DLD1 (cell line): Measurements from ENCODE around the gene CCNY.

Experiments
- in situ Hi-C: cut with HindIII; loops from 2 replicates; pipeline ENCODE4 v1.10.0; 2017; ENCODE audit warnings: low sequenced_read_pairs

CCNY gene

DNA sequence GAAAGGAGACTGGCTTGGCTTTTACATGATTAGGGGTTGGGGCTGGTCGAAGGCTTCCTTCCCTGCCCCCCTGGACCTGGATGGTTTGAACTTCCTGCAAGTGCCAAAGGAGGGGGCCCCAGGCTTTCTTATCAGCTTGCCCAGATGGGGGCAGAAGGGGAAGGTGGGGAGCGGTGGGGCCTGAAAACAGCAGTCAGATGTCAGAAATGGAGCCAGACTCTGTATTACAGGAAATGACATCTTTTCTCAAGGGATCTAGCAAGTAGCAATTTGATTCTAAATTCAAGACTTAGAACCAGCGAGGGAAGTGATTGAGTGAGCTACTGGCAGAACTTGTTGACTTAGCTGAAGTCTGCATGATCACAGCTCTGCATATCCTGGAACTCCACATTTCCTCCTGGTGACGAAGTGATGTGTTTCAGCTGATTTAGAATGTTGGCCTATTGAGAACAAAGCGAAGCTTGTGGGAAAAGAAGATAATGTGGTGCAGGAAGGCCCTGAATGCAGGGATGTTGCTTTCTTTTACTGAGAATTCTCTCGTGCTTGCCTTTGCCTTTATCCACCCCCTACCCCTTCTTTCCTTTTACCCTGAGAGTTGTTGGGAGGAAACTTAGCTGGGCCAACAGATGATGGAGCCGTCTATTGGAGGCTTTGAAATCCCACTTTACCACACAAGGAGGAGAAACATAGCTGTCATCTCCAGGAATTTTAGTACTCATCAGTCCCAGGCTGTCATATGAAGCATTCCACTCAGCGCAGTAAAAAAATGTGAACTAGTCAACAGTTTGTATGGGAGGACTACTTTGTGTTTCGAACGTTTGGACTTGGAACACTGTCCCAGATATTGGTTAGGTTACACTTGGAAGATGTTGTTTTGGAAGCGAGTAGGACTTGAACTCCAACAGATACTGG, 43.2 kb downstream of the CCNY start:
- in situ Hi-C loops: no loop called here

DNA sequence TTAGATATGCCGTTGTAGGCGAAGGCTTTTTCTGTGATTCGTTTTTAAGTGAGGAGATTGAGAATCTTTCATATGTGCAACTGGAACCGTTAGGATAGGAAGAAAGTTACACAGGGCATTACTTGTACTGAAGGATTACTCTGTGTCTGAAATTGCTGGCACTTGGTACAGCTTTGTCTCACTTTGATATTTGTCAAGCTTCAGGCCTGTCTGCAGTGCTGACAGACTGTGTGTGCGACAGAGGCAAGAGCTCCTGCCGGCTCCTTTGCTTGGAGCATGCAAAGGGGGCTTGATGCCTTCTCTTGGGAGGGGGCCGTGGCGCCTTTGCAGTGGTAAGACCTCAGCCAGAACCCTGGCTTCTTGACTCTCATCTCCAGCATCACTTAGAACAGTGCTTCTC, 45.8 kb downstream of the CCNY start:
- in situ Hi-C loops: no loop called here

DNA sequence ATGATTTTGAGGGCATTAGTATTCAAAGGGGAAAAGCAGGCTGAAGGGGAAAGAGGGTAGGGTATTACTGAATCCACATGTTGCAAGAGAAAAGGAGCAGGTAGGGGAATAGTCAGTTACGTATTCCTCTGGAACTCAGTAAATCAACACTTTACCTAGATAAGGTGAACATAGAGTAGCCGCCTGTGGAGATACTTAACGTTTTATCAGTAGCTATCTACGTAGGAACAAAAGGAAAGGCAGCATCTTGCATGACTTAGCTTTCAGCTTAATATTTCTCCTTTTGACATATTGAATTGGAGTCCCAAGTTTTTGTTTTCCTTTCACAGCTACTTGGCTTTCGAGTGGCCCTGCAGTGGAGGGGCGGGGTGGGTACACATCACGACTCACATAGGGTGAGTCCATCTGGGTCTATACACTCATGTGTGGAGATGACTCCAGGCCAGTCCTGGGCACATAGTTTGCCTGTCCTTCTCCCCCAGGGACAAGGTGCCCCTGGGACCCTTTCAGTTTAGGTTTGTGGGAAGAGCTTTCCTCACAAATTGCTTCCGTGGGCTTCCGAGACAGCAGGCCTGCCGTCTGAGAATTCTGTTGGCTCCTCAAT, 48.1 kb downstream of the CCNY start:
- in situ Hi-C loops: no loop called here

DNA sequence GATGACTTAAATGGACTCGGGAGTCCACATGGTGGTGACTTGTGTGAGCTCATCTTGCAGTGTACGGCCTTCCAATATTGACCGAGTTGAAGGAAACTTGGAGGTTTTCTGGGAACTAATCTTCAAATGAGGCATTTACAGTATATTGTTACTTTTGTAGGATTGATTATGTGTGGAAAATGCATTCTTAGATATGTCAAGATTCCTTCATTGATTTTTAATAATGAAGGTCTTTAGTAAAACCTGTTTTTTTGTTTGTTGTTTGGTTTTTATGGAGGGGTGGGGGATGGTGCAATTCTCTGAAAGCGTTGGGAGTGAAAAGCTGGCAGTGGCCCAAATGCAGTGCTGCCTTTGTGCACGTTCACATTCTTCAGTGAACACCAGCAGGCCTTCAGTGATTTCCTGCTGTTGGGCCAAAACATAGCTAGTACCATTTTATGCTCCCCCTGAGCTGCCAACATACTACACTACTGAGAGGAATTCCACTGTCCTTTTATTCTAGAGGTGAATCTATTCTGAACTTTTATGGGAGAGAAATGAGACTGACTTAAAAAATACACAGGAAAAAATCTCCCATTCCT, 50.4 kb downstream of the CCNY start:
- in situ Hi-C loops: no loop called here

GRCh38 chr10:35387768-35388167, 51.5 kb downstream of the CCNY start:
- in situ Hi-C loops: no loop called here

- in situ Hi-C loops: no loop called here
Measured at GRCh38 chr10:35388197-35388596, 51.9 kb downstream of the CCNY start.

GRCh38 chr10:35388682-35389081, 52.4 kb downstream of the CCNY start:
- in situ Hi-C loops: no loop called here

- in situ Hi-C loops: no loop called here
Measured at GRCh38 chr10:35390161-35390840, 54.0 kb downstream of the CCNY start.

DNA sequence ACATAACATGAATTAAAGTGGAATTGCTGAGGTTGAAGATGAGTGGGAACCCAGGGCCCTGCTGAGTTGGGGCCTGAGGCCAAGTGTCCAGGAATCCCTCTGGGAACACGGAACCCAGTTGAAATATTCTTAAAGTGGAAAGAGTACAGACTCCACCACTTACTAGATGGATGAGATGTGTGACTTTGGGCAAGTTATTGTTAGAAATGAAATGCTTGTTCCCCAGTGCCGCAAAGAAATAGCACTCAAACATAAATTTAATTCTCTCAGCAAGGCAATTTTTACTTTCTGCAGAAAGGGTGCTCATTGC, 54.5 kb downstream of the CCNY start:
- in situ Hi-C loops: no loop called here

DNA sequence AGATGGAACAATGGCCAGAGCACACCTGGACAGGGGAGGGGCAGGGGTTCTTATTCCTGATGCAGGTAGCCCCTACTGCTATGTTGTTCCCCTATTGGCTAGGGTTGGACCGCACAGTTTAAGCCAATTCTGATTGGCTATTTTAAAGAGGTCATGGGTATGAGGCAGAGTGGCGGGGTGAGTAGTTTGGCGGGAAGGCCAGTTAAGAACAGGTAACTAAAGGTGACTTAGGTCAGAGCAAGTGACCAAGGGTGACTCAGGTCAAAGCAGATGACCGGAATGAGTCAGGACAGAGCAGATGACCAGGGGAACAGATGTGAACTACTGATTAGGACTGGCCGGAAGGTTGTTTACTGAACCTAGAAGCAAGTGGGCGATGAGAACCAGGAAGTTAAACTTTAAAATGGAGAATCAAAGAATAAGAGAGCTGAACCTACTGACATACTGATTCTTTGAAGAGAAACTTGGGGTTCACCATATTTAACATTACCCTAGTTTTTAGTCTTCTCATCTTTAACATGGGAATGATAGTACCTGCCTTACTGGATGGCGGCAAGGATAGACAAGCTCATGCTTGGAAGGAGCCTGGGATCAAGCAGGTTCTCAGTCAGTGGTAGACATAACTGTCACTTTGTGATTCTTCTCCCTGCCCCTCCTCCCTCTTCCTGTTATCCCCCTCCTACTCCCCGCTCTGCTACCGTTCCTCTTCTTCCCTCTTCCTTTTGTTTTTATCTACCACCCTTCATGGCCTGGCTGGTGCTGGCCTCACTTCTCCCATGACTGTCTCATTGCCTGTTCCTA, 55.0 kb downstream of the CCNY start:
- in situ Hi-C loops: no loop called here

DNA sequence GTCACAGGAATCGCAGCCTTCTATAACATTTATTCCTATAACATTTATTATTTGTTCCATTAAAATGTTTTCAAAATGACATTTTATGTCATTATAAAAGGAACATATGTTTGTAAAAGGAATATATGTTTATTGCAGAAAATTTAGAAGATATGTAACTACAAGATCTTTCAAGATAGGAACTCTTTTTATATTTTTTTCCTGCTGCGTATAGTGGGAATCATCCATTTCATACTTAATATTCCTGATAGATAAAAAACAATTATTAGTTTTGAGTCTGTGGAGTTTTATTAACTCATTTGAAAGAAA, 55.6 kb downstream of the CCNY start:
- in situ Hi-C loops: no loop called here

DNA sequence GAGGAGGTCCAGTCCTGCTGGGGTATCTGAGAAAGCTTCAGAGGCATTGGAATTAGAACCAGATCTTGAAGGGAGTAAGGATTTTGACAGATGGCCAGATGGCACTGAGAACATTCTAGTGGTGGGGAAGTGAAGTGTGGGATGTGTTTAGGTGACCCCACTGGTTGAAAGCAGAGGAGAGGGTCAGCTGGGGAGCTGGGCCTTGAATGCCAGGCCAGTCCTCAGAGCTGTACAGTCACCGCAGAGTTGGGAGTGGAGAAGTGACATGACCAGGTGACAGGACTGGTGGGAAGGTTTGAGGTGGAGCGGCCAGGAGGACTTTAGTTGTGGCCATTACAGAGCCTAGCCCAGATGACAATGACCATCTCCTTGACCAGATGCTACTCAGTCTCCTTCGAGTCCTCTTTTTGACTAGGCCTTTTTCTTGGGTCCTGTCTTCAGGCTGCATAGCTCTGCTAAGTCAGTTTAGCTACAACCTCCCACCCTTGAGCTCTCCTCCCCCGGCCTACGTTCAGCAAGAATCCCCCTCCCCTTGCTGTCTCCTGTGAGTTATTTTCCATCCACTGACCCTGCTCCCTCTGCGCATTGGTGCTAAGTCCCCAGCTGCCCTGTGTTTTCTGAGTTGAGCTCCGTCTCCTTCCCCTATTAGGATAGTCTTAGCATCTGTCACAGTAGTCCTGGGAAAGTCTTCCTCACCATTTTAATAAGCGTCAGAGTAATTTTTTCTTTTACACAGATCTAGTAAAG, 56.3 kb downstream of the CCNY start:
- in situ Hi-C loops: no loop called here

- in situ Hi-C loops: no loop called here
Measured at GRCh38 chr10:35394411-35394851, 58.1 kb downstream of the CCNY start.

DNA sequence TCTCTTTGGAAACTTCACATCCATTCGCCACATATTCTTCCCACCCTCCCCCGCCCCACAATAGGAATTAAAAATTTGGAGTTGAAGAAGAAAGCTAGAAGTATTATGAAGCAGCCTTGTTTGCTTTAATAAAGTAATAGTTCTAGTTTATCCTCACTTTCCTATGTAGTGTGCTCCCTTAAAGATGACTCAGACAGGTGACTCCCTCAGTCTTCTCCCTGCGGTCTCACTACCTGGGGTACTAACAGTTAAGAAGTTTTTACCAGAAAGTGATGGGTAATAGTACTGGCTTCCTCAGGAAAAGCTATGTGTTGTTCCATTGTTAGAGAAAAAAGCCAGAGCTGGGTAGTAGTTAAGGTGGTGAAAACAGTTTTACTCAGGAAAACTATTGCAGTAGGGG, 58.6 kb downstream of the CCNY start:
- in situ Hi-C loops: no loop called here

- in situ Hi-C loops: no loop called here
Measured at GRCh38 chr10:35396560-35397434, 60.5 kb downstream of the CCNY start.

DNA sequence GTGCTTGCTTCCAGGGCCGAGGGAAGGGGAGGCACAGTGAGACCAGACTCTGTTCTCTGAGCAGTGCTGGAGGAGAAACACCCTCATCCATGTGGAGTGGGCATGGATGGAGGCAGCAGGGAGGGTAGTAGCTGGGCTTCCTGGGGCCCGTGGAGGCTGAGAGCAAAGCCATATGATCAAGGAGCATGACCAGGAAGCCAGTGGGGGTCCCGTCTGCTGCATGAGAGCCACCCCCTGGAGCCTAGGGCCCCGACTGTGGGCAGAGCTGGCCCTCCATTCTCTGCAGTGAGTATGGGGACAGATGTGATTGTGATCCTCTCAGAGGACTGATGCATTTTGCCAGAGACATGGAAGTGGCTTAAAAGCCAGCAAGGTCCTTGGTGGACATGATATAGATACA, 61.6 kb downstream of the CCNY start:
- in situ Hi-C loops: no loop called here

DNA sequence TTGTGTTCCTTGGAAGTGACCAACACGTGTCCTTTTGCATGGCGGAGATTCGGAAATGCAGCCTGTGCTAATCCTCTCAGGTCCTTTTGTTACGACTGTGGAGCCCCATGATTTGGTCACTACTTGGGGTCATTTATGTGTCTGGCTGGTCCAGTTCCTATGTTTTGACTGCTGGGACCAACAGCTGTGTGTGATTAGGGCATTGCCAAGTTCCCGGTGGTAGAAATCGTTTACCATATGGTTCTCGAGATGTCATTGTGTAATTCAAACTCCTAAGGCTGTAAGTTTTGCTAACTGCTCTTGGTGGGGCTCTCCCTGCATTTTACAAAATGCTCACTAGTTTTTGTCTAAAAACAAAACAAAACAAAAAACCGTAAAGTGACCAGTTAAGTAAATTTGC, 62.0 kb downstream of the CCNY start:
- in situ Hi-C loops: no loop called here

GRCh38 chr10:35398908-35399307, 62.6 kb downstream of the CCNY start:
- in situ Hi-C loops: no loop called here

DNA sequence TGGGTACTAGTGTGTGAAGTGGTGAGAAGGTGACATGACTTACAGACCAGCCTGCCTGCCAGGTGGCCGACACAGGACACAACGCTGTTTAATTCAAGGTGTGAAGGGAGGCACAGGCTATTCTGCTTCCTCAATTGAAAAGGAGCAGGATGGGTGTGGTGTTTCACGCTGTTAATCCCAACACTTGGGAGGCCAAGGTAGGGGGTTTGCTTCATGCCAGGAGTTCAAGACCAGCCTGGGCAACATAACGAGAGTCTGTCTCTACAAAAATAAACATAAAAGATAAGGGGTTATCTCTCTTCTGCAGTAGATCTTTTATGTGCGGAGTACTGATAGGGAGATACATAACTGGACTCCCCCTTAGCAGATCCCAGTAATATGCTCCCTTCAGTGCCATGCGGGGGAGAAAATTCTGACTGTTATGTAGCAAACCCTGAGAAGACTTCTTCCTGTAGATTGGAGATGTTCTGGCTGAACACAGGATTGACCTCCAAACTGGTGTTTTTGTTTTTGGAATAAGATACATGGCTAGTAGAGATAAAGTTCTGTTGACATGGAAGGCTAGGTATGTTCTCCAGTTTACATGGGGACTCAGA, 63.2 kb downstream of the CCNY start:
- in situ Hi-C loops: no loop called here
